Parathyroid adenoma (tissue), 2 donors: ENCODE data around the gene RFTN2.

ENCODE experiments used
- H2AFZ ChIP-seq: fragments of 300-600 bp; sonication (generic); one replicate; pipeline ENCODE4 v1.7.0; 2017; ENCODE audit warnings: antibody characterized with exemption, mild to moderate bottlenecking
- H3K27ac ChIP-seq: fragments of 300-600 bp; sonication (generic); one replicate; pipeline ENCODE4 v1.7.0; 2017
- H3K27me3 ChIP-seq: fragments of 300-600 bp; sonication (generic); one replicate; pipeline ENCODE4 v1.7.0; 2017; ENCODE audit warnings: low read length; ENCODE audit not compliant: control insufficient read depth, insufficient read depth
- H3K36me3 ChIP-seq: fragments of 300-600 bp; sonication (generic); one replicate; pipeline ENCODE4 v1.7.0; 2017; ENCODE audit warnings: low read length; ENCODE audit not compliant: control insufficient read depth, insufficient read depth
- H3K4me1 ChIP-seq: fragments of 300-600 bp; sonication (generic); one replicate; pipeline ENCODE4 v1.7.0; 2017; ENCODE audit warnings: control low read depth
- H3K4me2 ChIP-seq: fragments of 300-600 bp; sonication (generic); one replicate; pipeline ENCODE4 v1.7.0; 2017; ENCODE audit warnings: low read length
- H3K4me3 ChIP-seq: fragments of 300-600 bp; sonication (generic); one replicate; pipeline ENCODE4 v1.7.0; 2017; ENCODE audit warnings: low read depth, low read length
- H3K79me2 ChIP-seq: fragments of 300-600 bp; sonication (generic); one replicate; pipeline ENCODE4 v1.7.0; 2017; ENCODE audit warnings: control low read depth
- H3K9ac ChIP-seq: fragments of 300-600 bp; sonication (generic); one replicate; pipeline ENCODE4 v1.7.0; 2017; ENCODE audit warnings: mild to moderate bottlenecking
- H3K9me3 ChIP-seq: fragments of 300-600 bp; sonication (generic); one replicate; pipeline ENCODE4 v1.7.0; 2017; ENCODE audit warnings: low read length; ENCODE audit not compliant: control insufficient read depth
- TF ChIP-seq, protein P1 (sequence below): fragments of 300-600 bp; sonication (generic); IDR thresholded peaks from one replicate; pipeline ENCODE4 v1.7.0; 2017; ENCODE audit warnings: antibody characterized with exemption, mild to moderate bottlenecking
- donor health status: primary hyperparathyroidism.

Gene RFTN2

DNA sequence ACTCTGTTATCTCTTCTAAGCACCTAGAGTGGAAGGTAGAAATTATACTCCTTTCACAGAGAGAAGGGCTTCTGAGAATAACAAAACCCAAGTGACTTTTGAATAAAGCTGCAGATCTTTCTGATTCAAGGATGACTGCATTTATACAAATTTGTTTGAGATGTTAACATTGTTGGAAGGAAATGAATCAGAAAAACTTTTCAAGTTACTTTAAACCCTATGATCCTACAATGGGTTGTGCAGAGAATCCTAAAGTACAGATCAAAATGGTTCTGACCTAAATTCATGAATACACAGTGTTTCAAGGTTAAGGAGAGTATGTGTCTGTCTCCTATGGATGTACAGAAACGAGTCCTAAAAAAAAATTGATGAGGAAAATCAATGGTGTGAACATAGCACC lies 1.8 kb downstream of the RFTN2 start:
- Histone ChIP-seq H3K4me3 (no peak overlapping the region), H3K9me3 (no peaks in the 10 kb centered on the region), H3K79me2 (no peaks in the 10 kb centered on the region), H3K4me1 (no peaks in the 10 kb centered on the region), H3K36me3 (no peaks in the 10 kb centered on the region), H3K27ac (no peak overlapping the region), H3K4me2 (no peak overlapping the region), H2AFZ (no peak overlapping the region), H3K27me3 (no peaks in the 10 kb centered on the region), H3K9ac (no peak overlapping the region)
- TF ChIP-seq, protein P1, sequence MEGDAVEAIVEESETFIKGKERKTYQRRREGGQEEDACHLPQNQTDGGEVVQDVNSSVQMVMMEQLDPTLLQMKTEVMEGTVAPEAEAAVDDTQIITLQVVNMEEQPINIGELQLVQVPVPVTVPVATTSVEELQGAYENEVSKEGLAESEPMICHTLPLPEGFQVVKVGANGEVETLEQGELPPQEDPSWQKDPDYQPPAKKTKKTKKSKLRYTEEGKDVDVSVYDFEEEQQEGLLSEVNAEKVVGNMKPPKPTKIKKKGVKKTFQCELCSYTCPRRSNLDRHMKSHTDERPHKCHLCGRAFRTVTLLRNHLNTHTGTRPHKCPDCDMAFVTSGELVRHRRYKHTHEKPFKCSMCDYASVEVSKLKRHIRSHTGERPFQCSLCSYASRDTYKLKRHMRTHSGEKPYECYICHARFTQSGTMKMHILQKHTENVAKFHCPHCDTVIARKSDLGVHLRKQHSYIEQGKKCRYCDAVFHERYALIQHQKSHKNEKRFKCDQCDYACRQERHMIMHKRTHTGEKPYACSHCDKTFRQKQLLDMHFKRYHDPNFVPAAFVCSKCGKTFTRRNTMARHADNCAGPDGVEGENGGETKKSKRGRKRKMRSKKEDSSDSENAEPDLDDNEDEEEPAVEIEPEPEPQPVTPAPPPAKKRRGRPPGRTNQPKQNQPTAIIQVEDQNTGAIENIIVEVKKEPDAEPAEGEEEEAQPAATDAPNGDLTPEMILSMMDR = no peak

DNA sequence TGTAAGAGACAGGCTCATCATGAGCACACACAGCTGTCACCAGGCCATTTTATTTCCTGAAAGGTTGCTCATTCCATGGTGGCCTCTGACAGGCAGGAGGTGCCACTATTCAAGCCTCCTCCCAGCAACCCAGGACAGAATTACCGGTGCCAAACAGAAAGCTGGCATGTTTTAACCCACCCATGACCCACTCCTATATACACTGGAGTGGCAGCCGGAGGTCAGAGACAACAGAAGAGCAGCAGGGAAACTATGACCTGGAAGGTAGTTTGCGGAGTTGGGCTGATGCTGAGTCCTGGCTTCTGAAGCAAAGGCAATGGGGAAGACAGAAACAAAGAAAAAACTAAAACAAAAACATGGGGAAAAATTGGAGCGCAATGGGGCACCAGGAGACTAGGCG lies 2.3 kb downstream of the RFTN2 start:
- Histone ChIP-seq H3K9ac (no peak overlapping the region), H3K27ac (no peak overlapping the region), H3K4me1 (no peaks in the 10 kb centered on the region), H3K79me2 (no peaks in the 10 kb centered on the region), H3K36me3 (no peaks in the 10 kb centered on the region), H3K4me3 (no peak overlapping the region), H2AFZ (no peak overlapping the region), H3K9me3 (no peaks in the 10 kb centered on the region), H3K27me3 (no peaks in the 10 kb centered on the region), H3K4me2 (no peak overlapping the region)
- TF ChIP-seq, protein P1 = no peak

DNA sequence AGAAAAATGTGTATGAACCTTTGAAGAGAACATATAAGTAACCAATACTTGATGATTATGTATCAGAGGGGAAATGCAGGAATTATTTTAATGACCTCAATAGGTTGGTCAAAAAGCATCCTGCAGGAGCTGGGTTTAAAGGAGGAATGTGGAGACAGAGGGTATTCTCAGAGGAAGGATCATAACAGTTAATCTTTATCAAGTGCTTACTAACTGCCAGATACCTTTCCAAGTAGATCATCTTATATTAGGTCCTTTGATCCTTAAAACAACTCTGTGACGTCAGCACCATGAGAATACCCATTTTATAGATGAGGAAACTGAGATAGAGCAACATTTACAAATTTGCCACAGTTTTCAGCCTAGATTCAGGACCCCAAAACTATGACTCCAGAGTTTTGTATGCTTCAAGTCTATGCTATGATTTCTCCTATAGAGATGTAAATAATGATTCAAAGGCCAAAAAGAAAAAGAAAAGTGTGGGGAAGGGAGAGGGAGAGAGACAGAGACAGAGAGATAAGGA lies 3.0 kb downstream of the RFTN2 start:
- H3K9ac ChIP-seq = no peak overlapping the region
- no peak overlapping the region for H2AFZ ChIP-seq

DNA sequence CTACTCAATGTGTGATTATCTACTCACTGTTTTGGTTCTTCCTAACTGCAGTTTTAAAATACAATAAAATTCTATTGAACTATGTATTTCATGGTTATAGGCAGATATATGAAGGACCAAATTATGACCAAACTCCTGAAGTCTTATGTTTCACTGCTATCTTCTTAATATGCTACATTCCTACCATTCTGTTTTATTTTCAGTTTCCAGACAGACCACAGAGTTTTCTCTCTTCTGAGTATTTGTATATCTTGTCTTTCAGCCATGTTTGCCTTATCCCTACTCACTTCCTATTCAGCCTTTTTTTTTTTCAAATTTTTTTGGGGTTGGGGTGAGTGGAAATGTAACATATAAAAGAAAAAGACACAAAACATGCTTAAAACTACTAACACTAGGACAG lies 6.3 kb downstream of the RFTN2 start:
- no peaks in the 10 kb centered on the region for H3K4me1 ChIP-seq
- H3K4me2 ChIP-seq = no peak overlapping the region
- no peaks in the 10 kb centered on the region for H3K9me3 ChIP-seq
- no peaks in the 10 kb centered on the region for H3K79me2 ChIP-seq
- no peak overlapping the region for H3K27ac ChIP-seq
- no peaks in the 10 kb centered on the region for H3K27me3 ChIP-seq
- H2AFZ ChIP-seq = no peak overlapping the region
- TF ChIP-seq, protein P1 = no peak
- no peak overlapping the region for H3K9ac ChIP-seq
- no peak overlapping the region for H3K4me3 ChIP-seq
- H3K36me3 ChIP-seq = no peaks in the 10 kb centered on the region

More for the DNA sequence above, 3.0 kb downstream of the RFTN2 start:
- H3K4me3 ChIP-seq = no peak overlapping the region
- no peaks in the 10 kb centered on the region for H3K4me1 ChIP-seq
- TF ChIP-seq, protein P1 = no peak
- no peaks in the 10 kb centered on the region for H3K79me2 ChIP-seq
- H3K36me3 ChIP-seq = no peaks in the 10 kb centered on the region
- H3K9me3 ChIP-seq = no peaks in the 10 kb centered on the region
- no peak overlapping the region for H3K4me2 ChIP-seq
- no peak overlapping the region for H3K27ac ChIP-seq
- H3K27me3 ChIP-seq = no peaks in the 10 kb centered on the region

DNA sequence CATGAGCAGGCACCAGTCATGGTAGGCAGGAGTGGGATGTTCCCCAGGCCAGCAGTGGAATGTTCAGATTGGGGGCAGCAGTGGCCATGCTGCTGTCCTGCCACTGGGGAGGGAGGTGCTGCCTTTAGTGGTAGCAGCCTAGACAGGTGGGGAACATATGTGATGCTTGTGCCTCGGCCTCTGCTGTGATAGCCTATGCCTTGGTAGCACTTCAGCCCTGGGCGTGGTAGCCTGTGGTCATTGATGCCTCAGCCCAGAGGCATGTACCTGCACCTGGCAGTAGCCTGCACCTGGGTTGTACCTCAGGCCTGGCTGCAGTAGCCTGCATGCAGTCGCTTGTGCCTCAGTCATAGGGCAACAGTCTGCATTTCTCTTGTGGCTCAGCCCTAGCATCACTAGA lies 7.1 kb downstream of the RFTN2 start:
- no peaks in the 10 kb centered on the region for H3K36me3 ChIP-seq
- no peak overlapping the region for H3K4me2 ChIP-seq
- no peak overlapping the region for H2AFZ ChIP-seq
- no peak overlapping the region for H3K4me3 ChIP-seq
- H3K27me3 ChIP-seq = no peaks in the 10 kb centered on the region
- no peak overlapping the region for H3K27ac ChIP-seq
- no peaks in the 10 kb centered on the region for H3K79me2 ChIP-seq
- no peaks in the 10 kb centered on the region for H3K4me1 ChIP-seq
- H3K9ac ChIP-seq = no peak overlapping the region
- TF ChIP-seq, protein P1 = no peak
- no peaks in the 10 kb centered on the region for H3K9me3 ChIP-seq
